PC-3 (cell line): ENCODE data around the gene DNAJC4.

Source experiments
- EZH2 ChIP-seq: fragments of 300-600 bp; sonication (generic); IDR thresholded peaks from one replicate; pipeline ENCODE4 v1.6.1; 2017; ENCODE audit warnings: antibody characterized with exemption, mild to moderate bottlenecking, low read length; ENCODE audit not compliant: unreplicated experiment
- EZH2phosphoT487 ChIP-seq: fragments of 300-600 bp; sonication (generic); IDR thresholded peaks from 2 replicates; pipeline ENCODE4 v1.6.1; 2018; ENCODE audit warnings: mild to moderate bottlenecking, antibody characterized with exemption, low read length, borderline replicate concordance
- TF ChIP-seq, protein P1 (sequence below): fragments of 300-600 bp; sonication (generic); conservative IDR thresholded peaks from 2 replicates; pipeline ENCODE4 v1.5.1; 2017; ENCODE audit warnings: antibody characterized with exemption, low read depth, mild to moderate bottlenecking, low read length

DNA sequence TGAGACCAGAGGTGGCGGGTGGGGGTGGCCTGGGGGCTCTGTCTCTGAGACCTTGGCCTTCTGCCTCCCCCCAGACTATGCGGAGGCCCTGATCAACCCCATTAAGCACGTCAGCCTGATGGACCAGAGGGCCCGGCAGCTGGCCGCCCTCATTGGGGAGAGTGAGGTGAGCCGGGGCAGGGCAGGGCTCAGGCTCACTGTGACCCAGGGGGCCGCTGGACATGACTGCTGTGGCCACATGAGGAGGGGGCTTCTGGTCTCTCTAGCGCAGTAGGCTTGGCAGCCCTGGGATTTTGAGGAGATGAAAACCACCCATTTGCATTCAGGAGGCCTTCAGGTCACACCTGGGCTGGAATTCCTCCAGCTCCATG is 33.6 kb downstream of the DNAJC4 start:
- TF ChIP-seq, protein P1, sequence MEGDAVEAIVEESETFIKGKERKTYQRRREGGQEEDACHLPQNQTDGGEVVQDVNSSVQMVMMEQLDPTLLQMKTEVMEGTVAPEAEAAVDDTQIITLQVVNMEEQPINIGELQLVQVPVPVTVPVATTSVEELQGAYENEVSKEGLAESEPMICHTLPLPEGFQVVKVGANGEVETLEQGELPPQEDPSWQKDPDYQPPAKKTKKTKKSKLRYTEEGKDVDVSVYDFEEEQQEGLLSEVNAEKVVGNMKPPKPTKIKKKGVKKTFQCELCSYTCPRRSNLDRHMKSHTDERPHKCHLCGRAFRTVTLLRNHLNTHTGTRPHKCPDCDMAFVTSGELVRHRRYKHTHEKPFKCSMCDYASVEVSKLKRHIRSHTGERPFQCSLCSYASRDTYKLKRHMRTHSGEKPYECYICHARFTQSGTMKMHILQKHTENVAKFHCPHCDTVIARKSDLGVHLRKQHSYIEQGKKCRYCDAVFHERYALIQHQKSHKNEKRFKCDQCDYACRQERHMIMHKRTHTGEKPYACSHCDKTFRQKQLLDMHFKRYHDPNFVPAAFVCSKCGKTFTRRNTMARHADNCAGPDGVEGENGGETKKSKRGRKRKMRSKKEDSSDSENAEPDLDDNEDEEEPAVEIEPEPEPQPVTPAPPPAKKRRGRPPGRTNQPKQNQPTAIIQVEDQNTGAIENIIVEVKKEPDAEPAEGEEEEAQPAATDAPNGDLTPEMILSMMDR = no peak
- TF ChIP-seq EZH2 (no peak), EZH2phosphoT487 (no peak)
